ENCODE results near the gene PNLIPRP2. TPM values are rescaled to one million over a fixed set of nuclear protein-coding genes. Genes with fewer than 3 reads are reported as not detected.

PNLIPRP2 gene
- total RNA-seq, 2 donors from 2014 or later: 455 to 2,069 TPM

GRCh38 chr10:116683166-116683565 is 62.4 kb downstream of the PNLIPRP2 start:
- no peak for ATAC-seq

GRCh38 chr10:116683821-116684220 is 63.1 kb downstream of the PNLIPRP2 start:
- Histone ChIP-seq H3K27me3 (no peaks in the 10 kb centered on the region), H3K4me1 (peaks cover 6% of the 10 kb centered on the region), H3K4me3 (no peak overlapping the region), H3K9me3 (no peaks in the 10 kb centered on the region), H3K27ac (no peak overlapping the region), H3K36me3 (replicated peaks in 1 of 2; ENCODE audit: insufficient read depth in 1 of 2, low read depth in 2 of 2) (no peaks in the 10 kb centered on the region)
- intact Hi-C loops (cut with DNase I): no loop called here
- TF ChIP-seq CTCF (IDR thresholded peaks at IDR 0.05): no peak
- no peak for TF ChIP-seq POLR2A (IDR thresholded peaks at IDR 0.05)
- 92 to 93% methylated on average over 3 to 11 of the region's 11 CpGs for WGBS, 2 donors
- ATAC-seq (no peak), DNase-seq (no peak)

More at GRCh38 chr10:116683166-116683565, 62.4 kb downstream of the PNLIPRP2 start:
- peak in 1 of 4 donors; percentile 8 for DNase-seq
- TF ChIP-seq CTCF (IDR thresholded peaks at IDR 0.05) (no peak), POLR2A (IDR thresholded peaks at IDR 0.05) (no peak)
- Histone ChIP-seq H3K36me3 (replicated peaks in 1 of 2; ENCODE audit: insufficient read depth in 1 of 2, low read depth in 2 of 2) (no peaks in the 10 kb centered on the region), H3K27me3 (no peaks in the 10 kb centered on the region), H3K4me3 (no peak overlapping the region), H3K4me1 (peaks cover 6% of the 10 kb centered on the region), H3K9me3 (no peaks in the 10 kb centered on the region), H3K27ac (no peak overlapping the region)
- WGBS, 2 donors: 78 to 80% methylated on average over 9 of the region's 9 CpGs
- intact Hi-C loops (cut with DNase I): no loop called here

- Histone ChIP-seq H3K4me3 (no peak overlapping the region), H3K4me1 (peaks cover 6% of the 10 kb centered on the region), H3K27me3 (no peaks in the 10 kb centered on the region), H3K9me3 (no peaks in the 10 kb centered on the region), H3K36me3 (replicated peaks in 1 of 2; ENCODE audit: insufficient read depth in 1 of 2, low read depth in 2 of 2) (no peaks in the 10 kb centered on the region), H3K27ac (no peak overlapping the region)
- TF ChIP-seq POLR2A (IDR thresholded peaks at IDR 0.05) (no peak), CTCF (IDR thresholded peaks at IDR 0.05) (no peak)
- WGBS, 2 donors: 83 to 94% methylated on average over 4 to 5 of the region's 5 CpGs
- DNase-seq (no peak), ATAC-seq (no peak)
- intact Hi-C loops (cut with DNase I): no loop called here
Measured at GRCh38 chr10:116684781-116685180, 64.0 kb downstream of the PNLIPRP2 start.

GRCh38 chr10:116685807-116686206 is 65.1 kb downstream of the PNLIPRP2 start:
- Histone ChIP-seq H3K4me1 (peaks cover 6% of the 10 kb centered on the region), H3K4me3 (no peak overlapping the region), H3K27ac (no peak overlapping the region), H3K36me3 (replicated peaks in 1 of 2; ENCODE audit: insufficient read depth in 1 of 2, low read depth in 2 of 2) (no peaks in the 10 kb centered on the region), H3K9me3 (no peaks in the 10 kb centered on the region), H3K27me3 (no peaks in the 10 kb centered on the region)
- 93 to 99% methylated on average over 6 of the region's 6 CpGs for WGBS, 2 donors
- ATAC-seq: no peak
- DNase-seq: no peak
- TF ChIP-seq CTCF (IDR thresholded peaks at IDR 0.05) (no peak), POLR2A (IDR thresholded peaks at IDR 0.05) (no peak)
- intact Hi-C loops (cut with DNase I): no loop called here

GRCh38 chr10:116686632-116687031 is 65.9 kb downstream of the PNLIPRP2 start:
- peaks cover 9% of the 10 kb centered on the region for H3K4me1 ChIP-seq
- DNase-seq: no peak
- H3K27ac ChIP-seq: no peak overlapping the region
- no peaks in the 10 kb centered on the region for H3K36me3 ChIP-seq (replicated peaks in 1 of 2; ENCODE audit: insufficient read depth in 1 of 2, low read depth in 2 of 2)
- no peaks in the 10 kb centered on the region for H3K9me3 ChIP-seq
- intact Hi-C loops (cut with DNase I): no loop called here
- ATAC-seq: no peak
- no peaks in the 10 kb centered on the region for H3K27me3 ChIP-seq
- 75 to 84% methylated on average over 3 of the region's 3 CpGs for WGBS, 2 donors
- no peak for TF ChIP-seq CTCF (IDR thresholded peaks at IDR 0.05)
- TF ChIP-seq POLR2A (IDR thresholded peaks at IDR 0.05): no peak
- no peak overlapping the region for H3K4me3 ChIP-seq

Measured in body of pancreas (tissue), 4 donors.